HG02610 (cell line): ENCODE results near the gene MSH4.
"Not testable (repeated sequence)": the region's sequence is repeated elsewhere in the genome, so short reads cannot be mapped to it uniquely, and the experiment has no call there.

Source experiments
- ATAC-seq: cut with Tn5 transposase; IDR thresholded peaks from one replicate; pipeline ENCODE4 v1.9.1; 2021; ENCODE audit warnings: mild to moderate bottlenecking, moderate library complexity; ENCODE audit not compliant: unreplicated experiment

MSH4 gene

DNA sequence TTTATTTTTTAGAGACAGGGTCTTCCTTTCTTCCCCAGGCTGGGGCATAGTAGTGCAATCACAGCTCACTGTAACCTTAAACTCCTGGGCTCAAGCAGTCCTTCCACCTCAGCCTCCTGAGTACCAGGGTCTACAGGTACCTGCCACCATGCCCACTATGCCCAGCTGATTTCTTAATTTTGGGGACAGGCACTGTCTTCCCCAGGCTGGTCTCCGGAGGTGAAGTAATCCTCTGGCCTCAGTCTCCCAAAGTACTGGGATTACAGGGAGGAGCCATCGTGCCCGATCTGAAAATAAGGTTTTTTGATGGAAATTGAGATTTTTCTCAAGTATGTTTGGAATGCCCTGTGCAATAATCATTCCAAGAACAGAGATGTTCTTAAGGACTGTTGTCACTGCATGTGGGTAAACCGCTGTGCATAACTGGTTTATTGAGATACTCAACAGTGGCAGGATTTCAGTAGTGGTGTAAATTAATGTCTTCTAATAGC lies 934 bp upstream of the MSH4 start:
- ATAC-seq, result no peak

DNA sequence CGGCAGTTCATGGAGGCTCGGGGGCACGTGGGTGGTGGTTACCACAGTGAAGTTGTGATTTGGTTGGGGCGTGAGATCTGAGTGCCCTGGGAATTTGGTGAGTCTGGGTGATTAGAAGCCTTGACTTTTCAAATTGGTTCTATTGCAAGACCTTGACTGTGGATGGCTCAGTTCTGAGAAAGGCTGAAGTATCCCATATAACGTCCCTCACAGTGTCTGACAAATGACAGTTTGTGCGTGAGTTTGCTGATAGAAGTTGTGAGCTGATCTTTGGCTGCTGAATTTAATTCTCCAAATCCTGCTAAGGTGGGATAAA lies 549 bp downstream of the MSH4 start:
- no peak for ATAC-seq

GRCh38 chr1:75797606-75798216 lies 1.0 kb downstream of the MSH4 start:
- ATAC-seq, result no peak

DNA sequence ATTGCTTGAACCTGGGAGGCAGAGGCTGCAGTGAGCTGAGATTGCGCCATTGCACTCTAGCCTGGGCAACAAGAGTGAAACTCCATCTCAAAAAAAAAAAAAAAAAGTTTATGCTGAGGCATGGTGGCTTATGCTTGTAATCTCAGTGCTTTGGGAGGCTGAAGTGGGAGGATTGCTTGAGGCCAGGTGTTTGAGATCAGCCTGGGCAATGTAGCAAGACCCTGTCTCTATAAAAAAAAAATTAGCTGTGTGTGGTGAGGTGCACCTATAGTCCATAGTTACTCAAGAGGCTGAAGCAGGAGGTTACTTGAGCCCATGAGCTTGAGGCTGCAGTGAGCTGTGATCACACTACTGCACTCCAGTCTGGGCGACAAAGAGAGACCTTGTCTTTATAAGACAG lies 4.8 kb downstream of the MSH4 start:
- not testable (repeated sequence) for ATAC-seq

DNA sequence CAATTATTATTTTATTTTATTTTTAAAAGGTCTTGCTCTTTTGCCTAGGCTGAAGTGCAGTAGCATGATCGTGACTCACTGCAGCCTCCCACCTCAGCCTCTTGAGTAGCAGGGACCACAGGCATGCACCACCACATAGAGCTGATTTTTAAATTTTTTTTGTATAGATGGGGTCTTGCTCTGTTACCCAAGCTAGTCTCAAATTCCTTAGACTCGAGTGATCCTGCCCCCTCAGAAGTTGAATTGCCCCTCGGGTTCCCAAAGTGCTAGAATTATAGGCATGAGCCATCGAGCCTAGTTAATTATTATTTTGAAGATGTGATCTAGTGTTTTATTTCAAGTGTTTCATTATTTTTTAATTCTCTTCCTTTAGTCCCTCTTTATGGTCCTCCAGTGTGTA lies 12.2 kb downstream of the MSH4 start:
- no peak for ATAC-seq

GRCh38 chr1:75810113-75810512 lies 13.4 kb downstream of the MSH4 start:
- not testable (repeated sequence) for ATAC-seq

DNA sequence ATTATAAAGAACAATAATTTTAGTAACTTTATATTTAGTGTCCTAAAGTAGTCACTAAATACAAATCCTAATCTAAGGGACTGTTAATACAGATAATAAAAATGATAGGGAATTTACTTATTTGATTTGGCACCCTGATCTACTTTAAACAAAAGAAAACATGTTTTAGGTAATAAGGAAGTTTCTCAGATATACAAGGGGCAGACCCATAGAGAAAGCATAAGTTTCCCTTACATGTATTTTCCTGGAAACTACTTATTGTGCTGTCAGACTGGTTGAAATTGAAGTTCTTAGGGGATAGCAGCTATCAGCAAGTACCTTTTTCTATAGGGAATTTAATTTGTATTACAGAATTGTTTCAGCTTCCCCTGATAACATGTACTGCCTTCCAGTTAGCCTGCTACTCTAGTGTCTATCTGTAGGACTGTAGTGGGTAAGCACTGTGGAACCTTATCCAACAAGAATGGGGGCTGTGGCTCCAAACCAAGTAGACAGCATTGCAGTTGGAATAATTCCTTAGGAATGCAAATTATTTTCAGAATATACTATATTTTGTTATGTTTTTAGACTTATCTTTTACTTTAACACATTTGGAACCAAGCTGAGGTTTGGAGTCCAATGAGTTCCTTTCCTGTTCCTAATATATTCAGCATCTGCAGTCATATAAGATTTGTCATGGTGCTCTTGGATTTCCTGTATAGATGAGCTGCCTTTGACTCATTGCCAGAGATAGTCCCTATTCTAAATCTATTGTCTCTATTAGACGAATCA lies 14.7 kb downstream of the MSH4 start:
- no peak for ATAC-seq

GRCh38 chr1:75812065-75812464 lies 15.4 kb downstream of the MSH4 start:
- ATAC-seq, result no peak

DNA sequence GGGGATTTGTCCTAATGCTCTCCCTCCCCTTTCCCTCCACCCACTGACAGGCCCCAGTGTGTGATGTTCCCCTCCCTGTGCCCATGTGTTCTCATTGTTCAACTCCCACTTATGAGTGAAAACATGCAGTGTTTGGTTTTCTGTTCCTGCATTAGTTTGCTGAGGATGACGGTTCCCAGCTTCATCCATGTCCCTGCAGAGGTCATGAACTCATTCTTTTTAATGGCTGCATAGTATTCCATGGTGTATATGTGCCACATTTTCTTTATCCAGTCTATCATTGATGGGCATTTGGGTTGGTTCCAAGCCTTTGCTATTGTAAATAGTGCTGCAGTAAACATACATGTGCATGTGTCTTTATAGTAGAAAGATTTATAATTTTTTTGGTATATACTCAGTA lies 26.9 kb downstream of the MSH4 start:
- ATAC-seq, result not testable (repeated sequence)

- no peak for ATAC-seq
Observed at GRCh38 chr1:75836528-75837100, 39.9 kb downstream of the MSH4 start.

GRCh38 chr1:75838079-75838478 lies 41.4 kb downstream of the MSH4 start:
- ATAC-seq, result no peak

DNA sequence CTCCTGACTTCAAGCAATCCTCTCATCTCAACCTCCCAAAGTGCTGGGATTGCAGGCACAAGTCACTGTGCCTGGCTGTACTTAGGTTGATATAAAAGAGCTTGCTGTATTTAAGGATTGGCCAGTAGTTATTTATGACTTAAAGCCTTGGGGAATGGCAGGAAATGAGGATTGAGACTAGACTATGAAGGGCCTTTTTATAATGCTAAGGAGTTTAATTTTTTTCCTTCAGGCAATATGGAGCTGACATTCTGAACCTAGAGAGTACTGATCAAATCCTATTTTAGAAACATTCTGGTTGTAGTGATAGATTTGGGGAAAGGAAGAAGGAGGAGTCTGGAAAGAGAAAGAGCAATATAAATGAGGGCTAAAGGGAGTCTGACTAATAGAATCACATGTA lies 44.7 kb downstream of the MSH4 start:
- no peak for ATAC-seq

DNA sequence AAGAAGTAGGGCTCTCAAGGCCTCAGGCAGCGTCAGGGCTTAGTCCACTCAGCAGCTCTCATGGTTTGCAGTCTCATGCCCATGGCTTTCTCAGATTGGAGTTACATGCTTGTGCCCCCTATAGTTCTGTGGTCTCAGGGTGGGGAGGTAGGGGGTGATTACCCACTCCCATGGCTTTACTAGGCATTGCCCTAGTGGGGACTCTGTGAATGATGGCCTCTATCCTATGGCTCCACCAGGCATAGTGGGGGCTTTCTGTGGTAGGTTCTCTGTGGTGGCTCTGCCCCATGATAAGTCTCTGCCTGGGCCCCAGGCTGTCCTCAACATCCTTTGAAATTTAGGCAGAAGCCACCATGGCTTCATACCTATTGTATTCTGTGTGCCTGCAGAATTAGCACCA lies 48.9 kb downstream of the MSH4 start:
- ATAC-seq, result no peak

GRCh38 chr1:75855010-75855409 lies 58.3 kb downstream of the MSH4 start:
- ATAC-seq, result no peak

GRCh38 chr1:75855734-75856133 lies 59.1 kb downstream of the MSH4 start:
- ATAC-seq, result no peak

DNA sequence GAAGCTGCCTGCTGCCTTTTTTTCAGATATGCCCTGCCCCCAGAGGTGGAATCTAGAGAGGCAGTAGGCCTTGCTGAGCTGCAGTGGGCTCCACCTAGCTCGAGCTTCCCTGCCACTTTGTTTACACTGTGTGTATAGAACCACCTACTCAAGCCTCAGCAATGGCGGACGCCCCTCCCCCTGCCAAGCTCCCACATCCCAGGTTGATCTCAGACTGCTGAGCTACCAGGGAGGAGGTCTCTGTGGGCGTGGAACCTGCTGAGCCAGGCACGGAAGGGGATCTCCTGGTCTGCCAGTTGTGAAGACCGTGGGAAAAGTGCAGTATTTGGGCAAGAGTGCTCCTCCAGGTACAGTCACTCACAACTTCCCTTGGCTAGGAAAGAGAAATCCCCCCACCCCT lies 65.1 kb downstream of the MSH4 start:
- no peak for ATAC-seq

DNA sequence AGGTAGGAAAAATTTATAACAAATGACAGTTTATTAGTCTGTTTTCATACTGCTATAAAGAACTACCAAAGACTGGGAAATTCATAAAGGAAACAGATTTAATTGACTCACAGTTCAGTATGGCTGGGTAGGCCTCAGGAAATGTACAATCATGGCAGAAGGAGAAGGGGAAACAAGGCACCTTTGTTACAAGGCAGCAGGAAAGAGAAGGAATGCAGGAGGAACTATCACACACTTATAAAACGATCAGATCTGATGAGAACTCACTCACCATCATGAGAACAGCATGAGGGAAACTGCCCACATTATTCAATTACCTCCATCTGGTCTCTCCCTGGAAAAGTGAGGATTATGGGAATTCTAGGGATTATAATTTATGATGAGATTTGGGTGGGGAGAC lies 74.3 kb downstream of the MSH4 start:
- no peak for ATAC-seq

DNA sequence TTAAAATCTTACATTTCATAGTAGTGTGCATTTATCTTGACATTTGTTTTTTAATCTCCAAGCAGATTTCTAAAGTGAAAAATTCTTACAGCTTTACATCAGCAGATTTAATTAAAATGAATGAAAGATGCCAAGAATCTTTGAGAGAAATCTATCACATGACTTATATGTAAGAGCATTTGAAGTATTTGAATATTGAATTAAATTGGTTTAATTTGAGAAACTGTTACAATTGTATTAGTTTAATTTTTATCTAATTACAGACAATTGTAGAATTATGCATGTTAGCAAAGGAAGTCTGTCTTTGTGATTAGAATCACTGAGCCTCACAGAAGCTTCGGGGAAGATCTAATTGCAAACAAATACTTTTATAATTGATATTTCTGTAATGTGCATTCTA lies 83.3 kb downstream of the MSH4 start:
- no peak for ATAC-seq

GRCh38 chr1:75884437-75884836 lies 87.8 kb downstream of the MSH4 start:
- no peak for ATAC-seq

GRCh38 chr1:75901371-75901770 lies 104.7 kb downstream of the MSH4 start:
- ATAC-seq, result no peak

- peak; percentile 95 for ATAC-seq
Observed at GRCh38 chr1:75908717-75909152, 112.1 kb downstream of the MSH4 start.

DNA sequence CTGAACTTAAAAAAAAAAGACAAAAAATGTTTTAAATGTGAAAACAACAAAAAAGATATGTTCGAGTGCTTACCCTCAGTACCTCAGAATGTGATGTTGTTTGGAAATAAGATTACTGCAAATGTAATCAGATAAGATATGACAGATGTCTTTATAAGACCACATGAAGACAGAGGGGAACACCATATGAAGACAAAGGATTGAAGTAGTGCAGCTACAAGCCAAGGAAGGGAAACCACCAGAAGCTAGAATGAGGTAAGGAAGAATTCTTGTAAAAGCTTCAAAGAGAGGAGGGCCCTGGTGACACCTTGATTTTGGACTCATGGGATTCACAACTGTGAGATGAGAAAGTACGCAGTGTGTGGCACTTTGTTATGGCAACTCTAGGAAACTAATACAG lies 120.2 kb downstream of the MSH4 start:
- ATAC-seq, result no peak
